GM23248 (cell line): ENCODE results near the gene GALNT5. TPM values are rescaled to one million over a fixed set of nuclear protein-coding genes. Genes with fewer than 3 reads are reported as not detected.

Source experiments
- DNase-seq: peaks from one replicate; pipeline ENCODE4 v3.0.0-alpha.2; 2015
- H2AFZ ChIP-seq: fragments of 200-600 bp; sonication (generic); 2 replicates; pipeline ENCODE4 v1.6.1; 2016; ENCODE audit warnings: antibody characterized with exemption
- H3F3A ChIP-seq: fragments of 200-600 bp; sonication (generic); 2 replicates; pipeline ENCODE4 v1.6.1; 2016; ENCODE audit warnings: mild to moderate bottlenecking, antibody characterized with exemption, mixed run types; ENCODE audit not compliant: insufficient read depth
- H3K27ac ChIP-seq: fragments of 200-600 bp; sonication (generic); 2 replicates; pipeline ENCODE4 v1.5.1; 2016; ENCODE audit warnings: mild to moderate bottlenecking
- H3K27me3 ChIP-seq: fragments of 200-600 bp; sonication (generic); replicated peaks from 2 replicates; pipeline ENCODE4 v1.6.1; 2016; ENCODE audit warnings: mild to moderate bottlenecking; ENCODE audit not compliant: insufficient read depth
- H3K36me3 ChIP-seq: fragments of 200-600 bp; sonication (generic); 2 replicates; pipeline ENCODE4 v1.6.1; 2016; ENCODE audit warnings: low read depth, mild to moderate bottlenecking
- H3K4me1 ChIP-seq: fragments of 200-600 bp; sonication (generic); 2 replicates; pipeline ENCODE4 v1.6.1; 2016; ENCODE audit warnings: mild to moderate bottlenecking; ENCODE audit not compliant: insufficient read depth
- H3K4me2 ChIP-seq: fragments of 200-600 bp; sonication (generic); one replicate; pipeline ENCODE4 v1.6.1; 2016; ENCODE audit warnings: mild to moderate bottlenecking; ENCODE audit not compliant: unreplicated experiment
- H3K4me3 ChIP-seq: fragments of 200-600 bp; sonication (generic); 2 replicates; pipeline ENCODE4 v1.5.1; 2016; ENCODE audit warnings: mild to moderate bottlenecking
- H3K79me2 ChIP-seq: fragments of 200-600 bp; sonication (generic); 2 replicates; pipeline ENCODE4 v1.6.1; 2016; ENCODE audit warnings: mild to moderate bottlenecking; ENCODE audit not compliant: insufficient read depth
- H3K9ac ChIP-seq: fragments of 200-600 bp; sonication (generic); 2 replicates; pipeline ENCODE4 v1.6.1; 2016; ENCODE audit warnings: mild to moderate bottlenecking
- H3K9me2 ChIP-seq: fragments of 200-600 bp; sonication (generic); 2 replicates; pipeline ENCODE4 v1.6.1; 2016; ENCODE audit warnings: mixed run types, mild to moderate bottlenecking, moderate library complexity; ENCODE audit not compliant: insufficient read depth
- H3K9me3 ChIP-seq: fragments of 200-600 bp; sonication (generic); one replicate; pipeline ENCODE4 v1.6.1; 2017; ENCODE audit warnings: low read depth
- H4K20me1 ChIP-seq: fragments of 200-600 bp; sonication (generic); 2 replicates; pipeline ENCODE4 v1.6.0; 2016; ENCODE audit not compliant: insufficient read depth
- EZH2 ChIP-seq: fragments of 200-600 bp; sonication (generic); IDR thresholded peaks from 2 replicates; pipeline ENCODE4 v1.6.1; 2018; ENCODE audit warnings: antibody characterized with exemption, mild to moderate bottlenecking; ENCODE audit not compliant: insufficient read depth, poor library complexity, severe bottlenecking
- EZH2phosphoT487 ChIP-seq: fragments of 200-600 bp; sonication (generic); IDR thresholded peaks from 2 replicates; pipeline ENCODE4 v1.6.1; 2018; ENCODE audit warnings: antibody characterized with exemption, moderate library complexity, mild to moderate bottlenecking, low read depth; ENCODE audit not compliant: insufficient read depth
- WGBS, 2 experiments: methylation state at CpG; one replicate each; pipeline ENCODE4 v1.1.6; 2015 to 2017; ENCODE audit warnings: low lambda C conversion rate in 2 of 2, low coverage in 1 of 2; ENCODE audit errors: missing lambda C conversion rate in 2 of 2; 5-methylcytosine and 5-hydroxymethylcytosine counted together
- in situ Hi-C: fragments of 300-500 bp; cut with MboI; formaldehyde crosslinking; loops from 2 replicates; pipeline ENCODE4 v1.15.0; 2020
- polyA plus RNA-seq: library from polyadenylated mRNA; unstranded; fragments of >200 nt; fragmentation: Nextera tagmentation; extraction: Ambion mirVana; gene quantifications from 2 replicates; pipeline ENCODE4 v1.2.1, GENCODE V29; 2016
- total RNA-seq: library from RNA; depleted of rRNA; stranded (reverse); fragments of >200 nt; shearing (Covaris generic); gene quantifications from 2 replicates; pipeline ENCODE4 v1.2.3, GENCODE V29; 2014

The GALNT5 gene
- total and polyA plus RNA-seq, 2 experiments from 2014 or later: 83.5 to 114 TPM

GRCh38 chr2:157315901-157316300 is 58.4 kb downstream of the GALNT5 start:
- Histone ChIP-seq H3K4me3 (no peak overlapping the region), H3K27me3 (no peaks in the 10 kb centered on the region), H3K27ac (no peak overlapping the region), H3K4me1 (peaks cover 44% of the 10 kb centered on the region), H3K9me3 (no peaks in the 10 kb centered on the region), H3F3A (peaks cover 32% of the 10 kb centered on the region), H3K79me2 (no peaks in the 10 kb centered on the region), H3K9me2 (no peaks in the 10 kb centered on the region), H3K9ac (no peak overlapping the region), H4K20me1 (no peaks in the 10 kb centered on the region), H3K36me3 (0 out of 2 replicates have a peak, but pooled peaks cover 6% of the 10 kb centered on the region), H2AFZ (no peak overlapping the region), H3K4me2 (no peak overlapping the region)
- DNase-seq: no peak
- in situ Hi-C loops: no loop called here
- TF ChIP-seq EZH2phosphoT487: no peak
- no peak for TF ChIP-seq EZH2
- 76 to 79% methylated on average over 4 of the region's 4 CpGs for WGBS, 2 experiments

- Histone ChIP-seq H3K4me1 (peaks cover 17% of the 10 kb centered on the region; the same call in 1 of the 2 replicates), H3K36me3 (no peaks in the 10 kb centered on the region), H3K9me3 (no peaks in the 10 kb centered on the region), H3F3A (peaks cover 9% of the 10 kb centered on the region; the same call in 1 of the 2 replicates), H3K4me2 (no peak overlapping the region), H3K27me3 (no peaks in the 10 kb centered on the region), H3K27ac (no peak overlapping the region), H3K79me2 (no peaks in the 10 kb centered on the region), H2AFZ (no peak overlapping the region), H4K20me1 (no peaks in the 10 kb centered on the region), H3K9me2 (no peaks in the 10 kb centered on the region), H3K9ac (no peak overlapping the region), H3K4me3 (no peak overlapping the region)
- TF ChIP-seq EZH2 (no peak), EZH2phosphoT487 (no peak)
- WGBS, 2 experiments: 97 to 98% methylated on average over 2 of the region's 2 CpGs
- DNase-seq: no peak
- in situ Hi-C loops: no loop called here
Measured at GRCh38 chr2:157318884-157319283, 61.4 kb downstream of the GALNT5 start.

GRCh38 chr2:157319795-157320194 is 62.3 kb downstream of the GALNT5 start:
- no peak overlapping the region for H3K9ac ChIP-seq
- peaks cover 14% of the 10 kb centered on the region; the same call in 1 of the 2 replicates for H3K4me1 ChIP-seq

GRCh38 chr2:157320409-157320808 is 62.9 kb downstream of the GALNT5 start:
- no peaks in the 10 kb centered on the region for H3K79me2 ChIP-seq
- H3K9ac ChIP-seq: no peak overlapping the region
- H3K4me2 ChIP-seq: no peak overlapping the region
- no peaks in the 10 kb centered on the region for H3K27me3 ChIP-seq
- H3K4me3 ChIP-seq: no peak overlapping the region
- no peak for DNase-seq
- H4K20me1 ChIP-seq: no peaks in the 10 kb centered on the region
- H3K9me3 ChIP-seq: no peaks in the 10 kb centered on the region
- TF ChIP-seq EZH2 (no peak), EZH2phosphoT487 (no peak)
- no peaks in the 10 kb centered on the region for H3K9me2 ChIP-seq
- H3K36me3 ChIP-seq: no peaks in the 10 kb centered on the region
- peaks cover 8% of the 10 kb centered on the region; the same call in 1 of the 2 replicates for H3K4me1 ChIP-seq
- H3K27ac ChIP-seq: no peak overlapping the region
- H2AFZ ChIP-seq: no peak overlapping the region
- in situ Hi-C loops: no loop called here
- peaks cover 9% of the 10 kb centered on the region; the same call in 1 of the 2 replicates for H3F3A ChIP-seq

More at GRCh38 chr2:157319795-157320194, 62.3 kb downstream of the GALNT5 start:
- H3K4me2 ChIP-seq: no peak overlapping the region
- no peak overlapping the region for H2AFZ ChIP-seq
- no peaks in the 10 kb centered on the region for H3K9me2 ChIP-seq
- 89 to 91% methylated on average over 2 of the region's 2 CpGs for WGBS, 2 experiments
- TF ChIP-seq EZH2: no peak
- no peak for TF ChIP-seq EZH2phosphoT487
- peaks cover 9% of the 10 kb centered on the region; the same call in 1 of the 2 replicates for H3F3A ChIP-seq
- no peaks in the 10 kb centered on the region for H3K79me2 ChIP-seq
- H3K27me3 ChIP-seq: no peaks in the 10 kb centered on the region
- no peak overlapping the region for H3K4me3 ChIP-seq
- DNase-seq: no peak
- H3K27ac ChIP-seq: no peak overlapping the region
- H3K36me3 ChIP-seq: no peaks in the 10 kb centered on the region
- no peaks in the 10 kb centered on the region for H3K9me3 ChIP-seq
- in situ Hi-C loops: no loop called here
- no peaks in the 10 kb centered on the region for H4K20me1 ChIP-seq

- Histone ChIP-seq H3K9ac (no peak overlapping the region), H3F3A (peaks cover 9% of the 10 kb centered on the region; the same call in 1 of the 2 replicates), H3K9me3 (no peaks in the 10 kb centered on the region), H4K20me1 (no peaks in the 10 kb centered on the region), H3K36me3 (no peaks in the 10 kb centered on the region), H3K27me3 (no peaks in the 10 kb centered on the region), H3K9me2 (no peaks in the 10 kb centered on the region), H3K79me2 (no peaks in the 10 kb centered on the region), H3K27ac (no peak overlapping the region), H3K4me3 (no peak overlapping the region), H3K4me1 (0 out of 2 replicates have a peak, but pooled peaks cover 6% of the 10 kb centered on the region), H3K4me2 (no peak overlapping the region), H2AFZ (no peak overlapping the region)
- no peak for TF ChIP-seq EZH2
- TF ChIP-seq EZH2phosphoT487: no peak
- in situ Hi-C loops: no loop called here
- WGBS, 2 experiments: 54 to 61% methylated on average over 2 of the region's 2 CpGs
- no peak for DNase-seq
Measured at GRCh38 chr2:157321466-157321865, 64.0 kb downstream of the GALNT5 start.
